ENCODE data around the gene DEFB132. TPM values are rescaled to one million over a fixed set of nuclear protein-coding genes. Genes with fewer than 3 reads are reported as not detected.

The DEFB132 gene
- total and polyA plus RNA-seq, 9 of the 15 experiments (the other 6 are each of a cell fraction or from before 2014, with no cell fraction given): not detected

GRCh38 chr20:284172-284571 is 26.6 kb downstream of the DEFB132 start (continued):
- TF ChIP-seq ZBTB40 (IDR thresholded peaks at IDR 0.05) (no peak), ZBTB40 (CRISPR knock-in tag; IDR thresholded peaks at IDR 0.05) (no peak), ZNF143 (CRISPR knock-in tag; IDR thresholded peaks at IDR 0.05) (no peak), ZNF740 (CRISPR knock-in tag; IDR thresholded peaks at IDR 0.05) (no peak), ZNF740 (tag; IDR thresholded peaks at IDR 0.05) (no peak), ARHGAP35 (IDR thresholded peaks at IDR 0.05; ENCODE audit: partially characterized antibody) (no peak), RUNX1 (IDR thresholded peaks at IDR 0.05; ENCODE audit: low read depth) (no peak), DPF2 (IDR thresholded peaks at IDR 0.05) (no peak)
